GM19372 (cell line): ENCODE results near the gene GRM8.
"Not testable (repeated sequence)": the region's sequence is repeated elsewhere in the genome, so short reads cannot be mapped to it uniquely, and the experiment has no call there.

Experiments
- ATAC-seq: cut with Tn5 transposase; IDR thresholded peaks from one replicate; pipeline ENCODE4 v1.9.1; 2021; ENCODE audit warnings: mild to moderate bottlenecking, low read depth, moderate library complexity; ENCODE audit not compliant: unreplicated experiment

The GRM8 gene

DNA sequence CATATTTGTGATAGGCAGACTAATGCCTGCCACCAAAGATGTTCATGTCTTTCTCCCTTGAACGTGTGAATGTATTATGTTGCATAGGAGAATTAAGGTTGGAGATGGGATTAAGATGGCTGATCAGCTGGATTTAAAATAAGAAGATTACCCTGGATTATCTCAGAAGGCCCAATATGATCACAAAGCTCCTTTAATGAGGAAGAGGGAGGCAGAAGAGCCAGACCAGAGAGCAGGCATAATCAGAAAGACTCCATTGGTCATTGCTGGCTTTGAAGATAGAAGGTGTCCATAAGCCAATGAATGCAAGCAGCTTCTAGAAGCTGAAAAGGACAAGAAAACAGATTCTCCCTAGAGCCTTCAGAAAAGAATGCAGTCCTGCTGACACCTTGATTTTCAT is 410.3 kb downstream of the GRM8 start:
- no peak for ATAC-seq

DNA sequence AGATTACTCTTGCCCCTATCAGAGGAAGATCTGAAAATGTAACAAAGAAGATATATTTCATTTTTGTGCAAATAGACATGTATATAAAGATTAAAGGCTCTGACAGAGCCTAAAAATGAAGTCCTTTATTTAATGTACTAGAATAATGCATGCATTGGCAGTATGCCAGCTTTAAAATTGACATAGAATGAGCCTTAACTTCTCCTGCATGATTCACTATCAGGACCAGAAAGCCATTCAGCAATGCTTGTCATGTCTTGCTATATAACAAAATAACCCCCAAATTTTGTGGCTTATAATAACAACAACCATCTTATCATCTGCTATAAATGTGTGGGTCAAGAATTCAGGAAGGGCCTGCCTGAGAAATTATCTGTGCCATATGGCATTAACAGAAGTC is 411.9 kb downstream of the GRM8 start:
- ATAC-seq, result no peak

DNA sequence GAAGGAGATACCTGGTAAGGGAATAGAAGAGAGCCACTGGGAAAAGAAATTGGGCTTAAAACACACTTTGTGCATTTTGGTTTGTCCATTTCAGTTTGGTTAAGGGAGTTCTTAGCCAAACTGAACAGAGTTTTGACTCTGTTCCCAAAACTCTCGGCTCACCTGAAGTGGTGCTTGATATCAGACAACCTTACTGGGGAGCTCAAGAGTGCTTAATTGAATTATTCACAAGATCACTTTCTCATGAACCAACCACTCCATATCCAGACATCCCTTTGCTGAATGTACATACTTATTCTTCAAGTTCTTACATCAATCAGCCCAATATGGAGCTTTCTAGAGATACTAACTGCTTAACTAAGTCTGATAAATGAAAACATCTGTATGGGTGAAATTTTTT is 413.1 kb downstream of the GRM8 start:
- ATAC-seq, result no peak

DNA sequence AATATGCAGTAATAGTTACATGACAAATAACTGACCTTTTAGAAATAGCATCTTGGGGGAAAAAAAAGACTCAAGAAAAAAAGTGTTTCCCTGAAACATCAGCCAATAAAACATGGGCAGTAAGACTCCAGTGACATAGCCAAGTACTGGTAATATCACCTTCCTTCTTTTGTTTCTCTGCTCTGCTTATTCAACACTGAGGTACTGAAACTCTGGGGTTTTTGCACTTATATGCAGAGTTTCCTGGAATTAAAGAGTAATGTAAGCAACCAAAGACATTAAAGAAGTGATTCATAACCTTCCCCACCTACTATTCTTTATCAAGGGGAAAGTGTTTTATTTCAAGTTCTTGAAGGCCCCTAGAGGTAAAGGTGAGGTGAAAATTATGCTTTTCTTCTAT is 414.5 kb downstream of the GRM8 start:
- ATAC-seq, result no peak

DNA sequence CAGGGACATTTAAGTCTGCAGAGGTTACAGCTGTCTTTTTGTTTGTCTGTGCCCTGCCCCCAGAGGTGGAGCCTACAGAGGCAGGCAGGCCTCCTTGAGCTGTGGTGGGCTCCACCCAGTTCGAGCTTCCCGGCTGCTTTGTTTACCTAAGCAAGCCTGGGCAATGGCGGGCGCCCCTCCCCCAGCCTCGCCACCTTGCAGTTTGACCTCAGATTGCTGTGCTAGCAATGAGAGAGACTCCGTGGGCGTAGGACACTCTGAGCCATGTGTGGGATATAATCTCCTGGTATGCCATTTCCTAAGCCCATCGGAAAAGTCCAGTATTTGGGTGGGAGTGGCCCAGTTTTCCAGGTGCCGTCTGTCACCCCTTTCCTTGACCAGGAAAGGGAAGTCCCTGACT is 421.5 kb downstream of the GRM8 start:
- not testable (repeated sequence) for ATAC-seq

DNA sequence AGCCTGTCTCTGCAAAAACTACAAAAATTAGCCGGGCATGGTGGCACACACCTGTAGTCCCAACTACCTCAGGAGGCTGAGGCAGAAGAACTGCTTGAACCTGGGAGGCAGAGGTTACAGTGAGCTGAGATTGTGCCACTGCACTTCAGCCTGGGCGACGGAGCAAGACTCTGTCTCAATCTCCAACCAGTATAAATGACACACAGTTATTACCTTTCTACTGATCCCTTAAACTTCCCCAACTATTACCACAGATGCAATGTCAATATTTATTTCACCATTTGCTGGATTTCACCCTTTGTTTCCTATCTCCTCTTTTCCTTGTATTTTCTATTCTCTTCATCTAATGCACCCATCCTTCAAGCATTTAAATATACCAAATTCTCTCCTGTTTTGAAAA is 431.8 kb downstream of the GRM8 start:
- no peak for ATAC-seq

DNA sequence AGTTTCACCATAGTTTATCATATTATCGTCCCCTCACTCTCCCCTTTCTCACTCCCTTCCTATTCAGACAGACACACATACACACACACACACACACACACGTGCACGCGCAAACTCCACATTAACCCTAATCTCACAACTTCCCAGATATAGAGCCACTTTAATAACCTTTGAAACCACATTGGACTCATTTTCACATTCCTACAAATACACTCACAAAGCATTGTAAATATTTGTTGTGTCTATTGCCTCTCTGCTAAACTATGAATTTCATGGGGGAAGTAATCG is 433.6 kb downstream of the GRM8 start:
- no peak for ATAC-seq

DNA sequence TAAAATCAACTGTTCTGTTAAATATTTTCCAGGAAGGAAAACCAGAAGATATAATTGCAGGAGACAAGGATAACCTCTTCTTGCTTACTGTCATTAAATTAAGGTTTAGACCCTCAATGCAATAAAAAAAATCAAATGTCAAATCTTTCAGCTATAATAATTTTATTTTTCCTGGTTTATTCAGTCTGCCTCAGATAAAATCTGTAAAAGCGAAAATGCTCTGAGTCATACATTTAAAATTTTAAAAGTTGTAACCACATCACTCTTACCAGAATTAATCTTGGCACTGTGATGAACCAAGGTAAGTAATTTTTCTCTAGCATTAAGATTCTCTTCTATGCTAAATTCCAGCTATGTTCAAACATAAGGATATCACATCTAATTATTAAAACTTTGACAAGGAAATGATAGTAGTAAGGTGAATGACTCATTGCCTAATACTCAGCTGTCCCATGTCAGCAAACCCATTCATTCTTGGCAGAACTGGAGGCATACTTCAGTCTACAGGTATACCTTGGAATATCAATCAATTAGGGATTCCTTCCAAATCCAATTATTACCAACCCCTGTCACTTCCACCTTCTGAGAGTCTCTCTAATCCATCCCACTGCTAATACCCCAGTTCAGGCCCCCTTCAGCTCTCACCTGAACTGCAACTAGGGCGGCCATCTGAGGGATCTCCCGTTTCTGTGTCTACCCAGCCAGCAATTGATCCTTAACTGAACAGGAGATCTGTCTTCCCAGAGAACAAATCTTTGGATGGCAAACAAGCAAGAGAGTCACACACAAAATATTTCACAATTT is 434.1 kb downstream of the GRM8 start:
- no peak for ATAC-seq

DNA sequence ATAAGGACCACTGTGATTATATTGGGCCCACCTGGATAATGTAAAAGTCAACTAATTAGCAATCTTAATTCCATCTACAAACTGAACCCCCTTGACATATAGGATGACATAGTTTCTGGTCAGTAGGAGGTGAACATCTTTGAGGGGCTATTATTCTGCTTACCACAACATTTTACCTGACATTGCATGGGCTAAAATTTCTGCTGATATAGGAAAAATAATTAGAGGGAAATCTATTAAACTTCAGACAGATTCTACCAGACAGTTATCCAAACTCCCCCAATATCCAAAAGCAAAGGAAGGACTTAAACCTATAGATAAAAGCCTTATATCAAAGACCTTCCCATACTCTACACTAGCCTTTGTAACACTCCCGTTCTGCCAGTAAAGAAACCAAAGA is 443.6 kb downstream of the GRM8 start:
- no peak for ATAC-seq

DNA sequence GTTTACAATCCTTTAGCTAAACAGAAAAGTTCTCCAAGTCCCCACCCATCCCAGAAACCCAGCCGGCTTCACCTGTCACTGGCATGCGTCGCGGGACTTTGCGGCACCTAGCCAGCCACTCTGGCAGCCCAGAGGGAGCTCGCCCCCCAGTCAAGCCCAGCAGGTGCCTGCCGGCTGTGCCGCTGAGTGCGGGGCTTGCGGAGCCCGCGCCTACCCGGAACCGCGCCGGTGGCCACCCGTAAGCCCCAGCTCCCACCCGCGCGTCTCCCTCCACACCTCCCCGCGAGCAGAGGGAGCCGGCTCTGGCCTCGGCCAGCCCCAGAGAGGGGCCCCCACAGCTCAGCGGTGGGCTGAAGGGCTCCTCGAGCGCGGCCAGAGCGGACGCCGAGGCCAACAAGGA is 446.1 kb downstream of the GRM8 start:
- ATAC-seq, result no peak

DNA sequence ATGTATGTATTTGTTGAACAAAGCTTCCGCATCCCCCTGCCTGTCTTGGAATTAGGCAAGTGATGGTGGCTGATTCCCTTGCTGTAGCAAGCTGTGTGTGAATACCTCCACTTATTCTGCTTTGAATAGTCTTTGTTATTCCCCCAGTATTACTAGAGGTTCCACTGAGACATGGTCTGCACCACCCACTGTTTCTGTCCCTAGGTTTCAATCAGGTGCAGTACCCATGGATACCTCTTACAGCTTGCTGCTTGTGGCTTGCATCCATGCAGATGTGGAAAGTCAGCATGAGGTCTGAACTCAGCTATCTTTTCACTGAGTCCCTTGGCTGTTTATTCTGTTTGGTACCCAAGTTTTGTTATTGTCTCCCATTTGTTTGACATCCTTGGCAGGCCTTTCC is 447.4 kb downstream of the GRM8 start:
- ATAC-seq, result no peak

DNA sequence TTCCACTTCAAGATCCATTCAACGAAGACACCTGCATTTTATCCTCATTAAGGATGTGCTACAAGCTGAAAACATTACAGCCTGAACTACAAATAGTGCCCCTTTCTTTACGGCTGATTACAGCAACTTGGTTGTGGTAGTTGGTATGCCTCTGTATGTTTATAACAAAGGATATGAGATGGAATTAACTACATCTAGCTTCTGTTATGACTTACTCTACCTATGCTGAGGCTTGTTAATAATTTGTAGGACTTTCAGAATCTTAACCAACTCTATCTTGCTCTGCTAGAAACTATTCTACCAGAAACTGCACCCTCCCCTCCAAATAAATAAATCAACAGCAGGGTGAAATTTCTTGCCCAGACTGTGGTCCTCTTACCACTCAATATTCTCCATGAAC is 448.1 kb downstream of the GRM8 start:
- ATAC-seq, result no peak

DNA sequence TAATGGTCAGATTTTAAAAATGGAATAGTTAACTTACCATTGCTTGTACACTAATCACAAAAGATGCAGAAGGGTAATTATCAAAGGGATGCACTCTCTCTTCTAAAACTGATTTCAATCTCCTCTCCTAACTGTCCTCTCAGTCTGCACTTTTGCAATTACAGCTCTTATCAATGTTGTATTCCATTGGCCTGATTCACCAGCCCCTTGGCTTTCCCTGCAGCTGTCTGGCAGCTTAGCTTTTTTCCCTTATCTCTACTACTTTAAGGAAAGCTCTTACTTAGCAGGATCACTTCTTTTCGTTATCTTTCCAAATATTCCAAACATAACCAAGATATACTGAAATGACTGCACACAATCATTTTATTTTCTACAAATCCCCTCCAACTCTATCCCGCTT is 448.8 kb downstream of the GRM8 start:
- no peak for ATAC-seq

DNA sequence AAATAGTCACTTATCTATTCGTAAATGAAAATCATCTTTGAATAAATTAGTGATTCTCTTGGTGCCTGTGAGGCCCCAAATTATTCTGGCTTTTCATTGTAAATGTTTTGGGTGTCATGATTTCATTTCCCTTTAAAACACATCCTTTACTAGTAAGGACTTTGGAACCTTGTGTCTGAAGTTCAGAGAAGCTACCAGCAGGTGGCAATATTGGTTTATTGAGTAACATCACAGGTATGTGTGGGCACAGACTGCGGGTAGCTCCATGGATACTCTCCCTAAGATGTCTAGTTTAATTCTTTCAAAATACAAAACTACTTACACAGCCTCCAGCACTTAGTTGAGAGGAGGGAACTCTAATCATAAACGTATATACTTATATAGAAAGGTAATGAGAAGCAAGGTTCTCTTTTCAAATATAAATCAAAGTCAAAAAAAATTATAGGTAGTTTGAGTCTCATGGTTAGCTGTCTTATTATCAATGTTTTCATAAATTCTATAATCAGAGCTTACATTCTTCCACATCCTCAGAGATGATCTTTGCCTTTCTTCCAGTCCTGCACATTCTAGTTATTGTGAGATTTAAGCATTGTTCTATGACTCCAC is 449.6 kb downstream of the GRM8 start:
- ATAC-seq, result peak; percentile 86

DNA sequence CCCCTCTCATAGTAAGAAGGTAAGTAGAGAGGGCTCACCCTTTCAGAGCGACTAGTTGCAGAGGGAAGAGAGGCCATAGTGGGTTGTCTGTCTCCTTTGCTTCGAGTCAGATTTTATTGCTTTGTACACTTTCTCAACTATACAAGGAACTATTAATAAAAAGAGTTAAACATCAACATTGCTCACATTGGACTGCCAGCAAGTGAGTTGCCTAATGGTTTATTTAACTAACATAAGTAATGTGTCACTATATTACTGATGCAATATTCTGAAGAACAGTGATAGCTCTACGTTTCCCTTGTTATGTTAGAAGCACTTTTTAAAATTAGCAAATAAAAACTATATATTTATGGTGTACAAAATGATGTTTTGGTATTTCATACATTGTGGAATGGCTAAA is 451.0 kb downstream of the GRM8 start:
- ATAC-seq, result no peak

DNA sequence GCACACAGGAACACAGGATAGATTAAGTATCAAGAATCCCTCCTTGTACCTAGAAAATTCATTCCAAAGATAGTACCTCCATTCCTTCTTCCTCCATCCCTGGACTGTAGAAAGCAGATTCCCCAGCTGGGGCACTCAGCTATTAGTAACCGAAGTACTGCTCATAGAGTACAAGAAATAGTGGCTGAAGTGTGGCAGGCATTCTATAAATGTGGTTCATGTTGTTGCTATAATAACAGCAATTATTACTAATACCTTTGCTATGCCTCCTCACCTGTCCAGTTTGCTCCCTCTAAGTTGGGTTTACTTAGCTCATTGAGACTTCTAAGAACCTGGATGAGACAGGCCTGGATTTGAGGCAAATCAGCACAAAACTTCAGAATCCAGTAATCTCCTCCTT is 453.2 kb downstream of the GRM8 start:
- ATAC-seq, result no peak

DNA sequence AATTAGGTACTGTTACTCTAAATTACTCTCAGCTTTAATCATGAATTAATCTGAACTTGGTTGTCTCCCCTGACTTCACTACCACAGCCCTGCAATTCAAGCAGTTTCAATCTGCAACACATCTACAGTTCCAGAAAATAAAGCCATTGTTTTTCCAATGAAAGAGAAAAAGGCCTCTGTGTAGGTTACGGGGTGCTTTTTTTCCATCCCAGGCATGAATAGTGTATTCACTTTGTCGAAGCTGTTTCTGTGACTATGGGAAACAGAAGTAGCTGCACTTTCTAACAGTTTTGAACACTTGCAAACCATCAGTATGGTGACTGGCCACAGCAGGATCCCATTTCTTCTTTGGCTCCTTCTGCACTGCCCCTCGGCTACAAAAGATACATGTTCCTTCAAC is 460.2 kb downstream of the GRM8 start:
- no peak for ATAC-seq

DNA sequence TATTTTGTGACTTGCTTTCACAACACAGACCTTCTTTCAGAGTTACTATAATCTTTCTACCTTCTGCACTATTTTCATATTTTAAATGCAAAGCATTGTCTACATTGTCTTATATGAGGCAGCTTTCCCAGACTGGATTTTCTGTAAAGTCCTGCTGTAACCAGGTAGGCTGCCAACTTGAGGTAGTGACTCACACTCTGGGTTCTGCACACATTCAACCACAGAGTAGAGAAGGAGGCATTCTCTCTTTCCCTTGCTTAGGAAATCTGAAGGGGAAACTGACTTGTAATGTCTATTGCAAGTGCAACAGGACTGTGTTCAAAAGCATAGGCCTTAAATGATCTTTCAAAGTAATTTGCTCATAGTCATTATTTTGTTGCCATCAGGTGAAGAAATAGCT is 461.4 kb downstream of the GRM8 start:
- no peak for ATAC-seq

DNA sequence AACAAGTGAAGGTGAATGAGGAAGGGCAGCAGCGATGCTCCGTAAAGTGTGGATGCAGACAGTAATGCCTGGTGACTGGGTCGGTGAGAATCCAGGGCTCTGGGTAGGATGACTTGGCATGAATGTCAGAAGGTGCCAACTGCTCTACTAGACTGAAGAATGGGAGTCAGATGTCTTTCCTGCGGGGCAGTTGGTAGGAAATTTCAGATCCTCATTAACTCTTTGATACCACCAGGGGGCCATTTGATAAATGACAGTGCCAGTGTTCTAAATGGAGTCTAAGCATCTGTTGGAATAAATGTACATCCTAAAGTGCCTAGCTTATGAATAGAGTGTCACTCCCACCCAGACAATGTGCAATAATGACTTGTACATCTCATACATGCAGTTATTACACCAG is 462.0 kb downstream of the GRM8 start:
- ATAC-seq, result no peak

DNA sequence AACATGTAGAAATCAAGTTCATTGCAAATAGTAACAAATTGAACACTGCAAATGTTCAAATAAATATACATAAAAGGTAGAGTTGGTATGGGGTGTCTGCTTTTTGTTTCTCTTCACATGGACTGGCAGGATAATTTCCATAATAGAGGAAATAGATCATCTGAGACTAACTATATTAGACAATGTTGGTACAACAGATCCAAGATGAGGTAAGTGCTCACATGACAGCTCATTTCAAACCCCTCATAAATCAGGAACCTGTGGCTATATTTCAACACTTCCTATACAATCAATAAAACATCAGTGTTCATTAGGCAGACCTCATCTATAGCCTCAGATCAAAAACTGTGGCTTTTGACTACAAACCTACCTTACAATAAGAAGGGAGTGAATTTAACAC is 469.1 kb downstream of the GRM8 start:
- ATAC-seq, result no peak

DNA sequence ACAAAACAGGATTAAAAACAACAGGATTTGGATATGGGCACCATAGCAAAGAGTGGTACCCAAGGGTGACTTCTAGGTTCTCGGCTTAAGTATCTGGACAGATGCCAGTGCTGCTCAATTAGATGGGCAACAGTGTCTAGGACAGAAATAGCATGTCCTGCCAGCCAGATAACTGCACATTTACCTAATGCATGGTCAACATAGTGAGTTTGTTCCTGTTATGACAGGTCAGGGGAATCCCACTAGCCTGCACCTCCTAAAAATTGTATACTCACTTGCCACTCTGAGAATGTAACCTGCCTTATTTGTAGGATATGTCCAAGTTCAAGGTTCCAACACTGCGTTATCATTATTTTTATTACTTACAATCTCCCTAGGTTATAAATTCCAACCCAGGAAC is 471.7 kb downstream of the GRM8 start:
- ATAC-seq, result peak; percentile 73

DNA sequence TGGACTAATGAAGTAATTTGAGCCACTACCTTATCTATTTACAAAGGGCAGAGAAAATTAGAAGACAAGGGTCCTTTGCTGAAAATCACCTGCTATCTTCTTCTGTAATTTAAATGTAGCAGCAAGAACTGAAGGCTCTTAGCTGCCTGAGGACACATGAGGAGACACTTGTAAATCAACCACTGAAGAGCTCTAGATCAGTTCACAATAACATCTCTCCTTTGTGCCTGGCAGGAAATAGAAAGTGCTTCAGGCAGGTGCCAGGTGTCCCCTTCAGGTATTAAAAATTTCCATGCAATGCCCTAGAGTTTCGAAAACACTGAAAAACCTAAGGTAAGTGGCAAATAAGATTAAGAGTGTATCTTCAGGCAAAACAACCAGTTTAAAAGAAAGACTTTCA is 474.6 kb downstream of the GRM8 start:
- ATAC-seq, result no peak

DNA sequence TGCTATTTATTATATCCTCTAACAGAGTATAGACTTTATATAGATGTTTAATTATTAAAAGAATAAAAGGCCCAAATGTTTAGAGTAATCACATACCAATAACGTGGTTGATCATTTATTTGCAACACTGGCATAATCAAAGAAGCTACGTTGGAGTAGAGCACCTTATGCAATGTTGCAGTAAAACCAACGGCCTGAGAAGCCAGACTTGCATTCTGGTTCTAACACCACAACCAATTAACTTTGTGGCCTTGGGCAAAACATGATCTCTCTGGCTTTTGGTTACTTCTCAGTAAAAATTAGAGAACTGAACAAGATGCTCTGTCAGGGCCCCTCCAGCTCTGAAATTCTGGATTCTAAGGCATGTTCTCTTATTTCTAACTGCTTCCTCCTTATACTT is 476.2 kb downstream of the GRM8 start:
- ATAC-seq, result no peak
